Activated T-cell treated with anti-CD3 and anti-CD28 coated beads for 48 hours (primary cell): Measurements from ENCODE around the gene CDH22.

Experiments
- DNase-seq: peaks from one replicate; pipeline ENCODE4 v3.0.0-alpha.2; 2020; ENCODE audit warnings: low read depth

The CDH22 gene

DNA sequence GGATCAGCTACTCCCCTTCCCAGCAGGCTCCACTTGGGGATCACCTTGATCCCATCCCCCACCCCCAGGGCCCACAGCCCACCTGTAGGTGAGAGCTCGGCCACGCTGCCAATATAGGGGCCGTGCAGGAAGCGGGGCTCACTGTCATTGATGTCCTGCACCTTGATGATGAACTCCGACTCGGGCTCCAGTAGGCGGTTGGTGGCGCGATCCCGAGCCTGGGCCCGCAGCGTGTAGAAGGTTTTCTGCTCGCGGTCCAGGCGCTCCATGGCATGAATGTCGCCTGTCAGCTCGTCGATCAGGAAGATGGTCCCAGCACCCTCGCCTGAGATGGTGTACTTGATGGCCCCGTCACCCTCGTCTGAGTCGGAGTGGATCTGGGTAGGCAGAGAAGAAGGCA, 67.4 kb downstream of the CDH22 start:
- DNase-seq, result no peak

DNA sequence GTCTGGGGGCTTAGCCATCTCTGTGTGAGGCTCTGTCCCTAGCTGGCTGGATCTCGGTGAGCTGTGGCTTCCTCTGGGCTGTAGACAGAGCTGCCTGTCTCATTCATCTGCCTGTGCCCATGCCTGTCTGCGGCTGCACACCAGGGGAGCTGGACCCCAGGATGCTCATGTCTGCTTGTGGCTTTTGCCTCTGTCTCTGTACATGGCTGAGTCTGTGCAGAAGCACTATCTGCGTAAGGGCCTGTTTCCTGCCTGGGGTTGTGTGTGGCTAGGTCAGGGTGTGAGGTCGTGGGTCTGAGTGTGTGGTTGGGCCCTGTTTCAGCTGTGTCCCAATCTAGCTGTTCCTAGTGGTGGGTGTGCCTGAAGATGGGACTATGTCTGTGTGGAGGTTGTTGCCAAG, 68.2 kb downstream of the CDH22 start:
- DNase-seq, result no peak

DNA sequence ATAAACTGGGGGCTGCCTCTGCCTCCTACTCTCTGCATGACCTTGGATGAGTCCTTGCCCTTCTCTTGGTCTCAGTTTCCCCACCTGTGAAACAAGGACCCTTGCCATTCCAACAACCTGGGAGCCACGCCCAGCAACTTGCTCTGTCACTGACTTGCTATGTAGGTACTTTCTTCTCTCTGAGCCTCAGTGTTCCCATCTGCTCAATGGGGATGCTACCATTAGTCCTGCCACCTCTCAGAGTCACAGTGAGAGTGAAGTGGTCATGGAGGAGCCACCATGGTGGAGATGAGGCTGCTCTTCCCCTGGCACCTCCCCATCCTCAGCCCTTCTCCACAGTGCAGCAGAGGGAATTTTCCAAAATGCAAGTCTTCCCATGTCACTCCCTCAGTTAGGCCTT, 70.6 kb downstream of the CDH22 start:
- DNase-seq, result no peak

DNA sequence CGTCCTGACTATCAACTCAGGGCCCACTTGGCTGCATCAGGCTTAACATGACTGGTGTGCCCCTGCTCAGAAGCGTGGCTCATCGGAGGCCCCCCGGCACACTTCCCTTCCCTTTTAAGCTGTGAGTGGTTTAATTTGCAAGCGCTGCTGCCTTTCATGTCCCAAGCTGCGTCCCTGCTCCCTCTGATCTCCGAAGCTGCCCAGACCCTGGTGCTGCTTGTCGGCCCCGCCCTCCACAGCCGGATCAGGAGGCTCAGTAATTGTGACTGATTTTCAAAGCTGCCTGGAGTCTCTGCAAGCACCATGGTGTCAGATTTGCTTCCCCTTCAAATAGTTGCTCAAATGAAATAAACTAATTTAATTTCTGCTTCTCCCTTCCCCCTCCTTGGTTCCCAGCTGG, 71.1 kb downstream of the CDH22 start:
- no peak for DNase-seq

DNA sequence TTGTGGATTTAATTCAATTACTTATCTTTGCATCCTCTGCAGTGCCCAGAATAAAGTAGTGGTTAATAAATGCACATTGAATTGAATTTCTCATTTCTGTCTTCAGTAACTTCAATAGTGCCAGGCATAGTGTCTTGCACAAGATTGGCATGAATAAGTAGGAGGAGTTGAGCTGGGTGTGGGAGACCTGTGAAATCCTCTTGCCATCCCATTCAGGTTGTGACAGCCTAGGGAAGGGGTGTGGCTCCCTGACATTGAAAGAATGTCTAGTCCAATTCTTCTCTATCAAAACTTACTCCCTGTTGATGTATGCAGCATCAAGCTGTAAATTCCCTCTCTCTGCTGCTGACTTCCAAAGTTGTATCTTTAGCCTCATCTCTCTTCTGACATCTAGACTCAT, 73.2 kb downstream of the CDH22 start:
- no peak for DNase-seq

DNA sequence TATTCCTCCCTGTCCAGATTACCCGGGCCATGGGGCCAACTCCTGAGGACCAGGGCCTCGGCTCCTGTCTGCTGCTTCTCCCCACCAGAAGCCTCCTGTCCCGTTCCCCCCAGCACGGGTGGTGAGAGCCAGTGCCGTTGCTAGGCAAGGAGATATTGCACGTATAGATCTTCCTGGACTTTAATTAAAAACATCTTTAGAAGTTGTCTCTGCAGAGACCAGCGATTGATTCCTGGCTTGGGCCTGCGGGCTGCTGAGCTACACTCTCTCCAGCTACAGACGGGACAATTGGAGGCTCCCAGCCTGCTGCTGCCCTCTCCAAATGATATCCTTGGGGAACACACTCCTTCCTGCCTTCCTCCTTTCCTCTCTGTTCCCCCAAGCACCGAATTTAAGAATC, 74.6 kb downstream of the CDH22 start:
- DNase-seq, result no peak

DNA sequence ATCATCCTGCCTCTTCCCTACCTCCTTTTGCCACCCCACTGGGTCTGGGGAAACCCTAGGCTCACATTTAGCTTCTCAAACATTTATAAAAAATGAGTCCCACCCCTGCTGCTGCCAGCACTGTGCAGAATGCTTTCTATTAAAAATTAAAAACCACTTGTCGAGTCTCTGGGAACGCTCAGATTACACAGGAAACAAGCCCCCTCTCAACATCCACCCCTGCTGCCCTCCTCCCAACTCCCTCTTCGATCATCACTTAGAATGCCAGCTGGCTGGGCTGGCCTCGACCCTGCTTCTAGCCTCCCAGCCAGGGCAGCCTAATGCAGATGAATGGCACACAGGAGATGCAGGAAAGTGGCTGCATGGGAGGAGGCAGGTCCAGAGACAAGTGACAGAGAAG, 75.8 kb downstream of the CDH22 start:
- no peak for DNase-seq

DNA sequence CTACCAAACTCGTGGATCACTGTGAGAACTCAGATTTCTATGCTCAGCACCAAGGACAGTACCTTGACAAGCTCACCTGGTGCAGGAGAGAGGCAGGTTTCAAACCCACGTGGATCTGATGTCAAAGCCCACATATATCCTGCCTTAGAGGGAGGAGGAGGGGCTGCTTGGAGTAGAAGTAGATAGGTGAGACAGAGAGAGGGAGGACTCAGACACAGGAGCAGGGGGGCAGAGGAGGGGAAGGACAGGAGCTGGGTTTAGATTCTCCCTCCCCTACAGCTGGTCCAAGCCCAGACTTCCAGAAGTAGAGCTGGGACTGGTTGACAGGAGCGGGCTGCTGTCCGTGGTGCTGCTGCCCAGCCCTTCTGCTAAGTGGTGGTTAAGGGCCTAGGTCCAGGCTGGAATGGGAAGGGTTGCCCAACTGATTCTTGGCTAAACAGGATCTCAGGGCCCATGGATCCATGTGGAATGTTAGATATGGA, 77.5 kb downstream of the CDH22 start:
- no peak for DNase-seq

DNA sequence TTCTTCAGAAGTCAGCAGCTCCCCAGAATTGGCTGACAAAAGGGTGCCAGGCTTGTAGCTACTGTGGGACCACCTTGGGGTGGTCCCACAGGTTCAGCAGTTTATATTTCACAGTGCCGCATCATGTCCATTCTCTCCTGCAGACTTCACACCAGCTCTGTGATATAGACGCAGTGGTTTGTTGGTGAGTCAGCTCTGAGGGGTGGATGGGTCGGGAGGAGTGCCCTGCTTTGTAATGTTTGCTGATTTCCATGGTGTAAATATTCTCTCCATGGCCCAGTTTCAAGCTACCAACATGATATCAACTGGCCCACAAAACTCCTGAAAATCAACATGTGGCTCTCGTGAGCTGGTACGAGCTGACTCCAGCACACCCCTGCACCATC, 78.2 kb downstream of the CDH22 start:
- DNase-seq, result no peak

DNA sequence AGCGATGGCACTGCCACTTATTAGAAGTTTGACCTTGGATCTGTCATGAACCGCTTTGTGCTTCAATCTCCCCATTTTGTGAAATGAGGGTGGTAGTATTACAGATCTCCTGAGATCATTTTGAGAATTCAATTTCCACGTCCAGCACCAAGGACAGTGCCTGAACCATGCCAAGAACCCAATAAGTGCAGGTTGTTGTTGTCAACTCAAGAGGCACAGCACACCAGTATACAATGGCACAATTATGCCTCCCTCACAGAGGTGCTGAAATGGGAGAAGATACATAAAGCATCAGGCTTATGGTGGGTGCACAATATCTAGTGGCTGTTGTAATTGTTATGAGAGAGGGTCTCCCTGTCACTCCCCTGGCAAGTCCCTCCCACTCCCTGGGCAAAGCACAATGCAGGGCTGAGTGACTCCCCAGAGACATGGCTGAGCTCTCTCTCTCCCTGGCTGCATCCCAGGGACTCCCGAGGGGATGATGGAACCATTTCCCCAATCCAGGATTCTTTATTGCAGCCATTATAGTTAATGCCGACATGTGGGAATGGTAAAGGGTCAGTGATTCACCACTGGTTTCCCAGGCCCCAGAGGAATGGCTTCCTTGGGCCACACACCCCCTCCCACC, 78.7 kb downstream of the CDH22 start:
- DNase-seq, result no peak

DNA sequence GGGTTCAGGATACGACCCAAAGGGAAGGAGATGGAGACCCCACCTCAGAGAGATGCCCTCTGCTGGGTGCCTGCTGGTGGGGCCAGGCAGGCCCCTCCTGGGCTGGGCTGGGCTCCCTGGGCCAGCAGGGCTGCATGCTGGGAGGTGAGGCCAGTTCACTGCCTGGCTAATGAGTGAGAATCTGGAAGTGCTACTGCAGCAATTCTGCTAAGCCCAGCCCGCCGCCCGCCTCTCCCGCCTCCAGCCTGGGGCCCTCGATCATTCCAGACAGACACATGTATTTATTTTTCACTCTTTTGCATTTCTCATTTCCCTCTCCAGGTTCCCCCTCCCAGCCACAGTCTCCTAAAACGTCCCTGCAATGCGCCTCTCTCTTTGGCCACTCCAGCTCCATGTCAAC, 79.6 kb downstream of the CDH22 start:
- DNase-seq, result no peak

DNA sequence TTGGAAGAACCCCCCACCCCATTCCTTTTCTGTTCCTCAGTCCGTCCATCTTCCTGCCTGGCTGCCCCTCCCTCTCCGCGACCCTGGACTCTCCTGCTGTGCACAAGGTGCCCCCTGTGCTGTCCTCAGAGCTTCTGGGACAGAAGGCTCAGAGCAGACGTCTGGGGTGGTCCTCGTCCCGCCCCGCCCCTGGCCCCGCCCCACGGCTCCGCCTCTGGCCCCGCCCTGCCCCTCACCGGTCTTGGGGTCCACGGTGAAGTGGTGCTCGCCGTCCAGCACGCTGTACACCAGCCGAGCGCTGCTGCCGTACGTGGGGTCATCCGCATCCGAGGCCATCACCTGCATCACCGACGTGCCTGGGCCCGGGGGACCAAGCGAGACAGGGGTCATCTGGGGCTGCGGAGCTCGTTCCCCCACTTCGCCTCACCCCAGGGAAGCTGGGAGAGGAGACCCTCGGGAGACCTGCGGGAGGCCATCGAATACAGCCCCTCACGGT, 81.0 kb downstream of the CDH22 start:
- DNase-seq, result no peak

DNA sequence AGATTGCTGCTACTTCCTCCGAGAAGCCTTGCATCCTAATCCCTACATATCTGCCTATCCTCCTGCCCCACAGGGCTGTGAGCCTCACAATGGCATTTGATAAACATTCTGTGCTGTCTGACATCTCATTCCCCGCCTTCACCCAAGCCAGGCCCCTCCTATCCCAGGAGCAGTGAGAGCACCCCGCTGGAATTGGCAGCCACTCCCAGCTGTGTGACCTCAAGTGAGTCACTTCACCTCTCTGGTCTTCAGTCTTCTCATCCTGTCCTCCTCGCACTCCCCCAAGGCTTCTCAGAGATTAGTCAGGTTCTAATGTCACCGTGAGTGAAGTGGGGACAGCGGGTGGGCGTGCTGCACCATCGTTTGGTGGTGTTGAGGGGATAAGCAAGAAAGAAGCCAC, 81.7 kb downstream of the CDH22 start:
- DNase-seq, result no peak

DNA sequence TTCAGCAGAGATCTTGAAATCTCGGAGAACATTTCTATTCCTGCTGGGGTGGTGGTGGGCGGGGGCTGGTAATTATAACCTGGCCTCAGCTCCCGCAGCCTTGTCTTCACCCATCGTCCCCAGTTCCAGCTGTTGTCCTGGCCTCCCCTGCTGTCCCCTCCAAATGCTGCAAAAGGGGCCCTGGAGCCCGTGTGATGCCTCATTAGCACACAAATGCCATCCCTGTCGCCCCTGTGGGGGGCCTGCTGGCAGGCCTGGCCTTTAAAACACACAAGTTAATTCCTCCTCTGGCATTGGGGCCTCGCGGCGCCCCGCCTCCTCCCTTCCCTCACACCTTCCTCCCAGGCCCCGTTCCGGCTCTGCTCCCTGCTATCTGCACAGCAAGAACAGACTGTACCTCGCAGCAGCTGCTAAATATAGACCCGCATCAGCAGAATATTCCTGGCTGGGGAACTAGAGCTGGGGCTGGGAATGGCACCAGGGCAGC, 85.7 kb downstream of the CDH22 start:
- no peak for DNase-seq

DNA sequence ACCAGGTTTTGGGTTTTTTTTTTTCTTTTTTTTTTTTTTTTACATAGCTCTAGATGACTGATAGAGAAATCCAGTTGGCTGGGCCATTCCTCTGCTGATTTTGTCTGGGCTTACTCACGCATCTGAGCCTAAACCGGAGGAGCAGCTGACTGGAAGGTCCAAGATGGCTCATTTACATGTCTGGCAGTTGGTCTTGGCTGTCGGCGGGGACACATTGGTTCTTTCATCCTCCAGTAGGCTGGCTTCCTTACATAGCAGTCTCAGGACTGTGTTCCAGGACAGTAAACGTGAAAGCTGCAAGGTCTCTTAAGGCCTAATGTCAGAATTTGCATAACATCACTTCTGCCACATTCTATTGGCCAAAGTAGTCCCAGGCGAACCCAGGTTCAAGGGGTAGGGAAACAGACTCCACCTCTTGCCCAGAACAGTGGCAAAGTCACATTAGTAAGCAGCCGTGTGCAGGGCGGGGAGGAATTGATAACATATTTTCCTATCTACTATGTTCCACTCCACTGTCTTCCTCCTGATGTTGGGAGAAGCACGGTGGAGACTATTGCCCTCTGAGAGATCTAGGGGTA, 87.0 kb downstream of the CDH22 start:
- DNase-seq, result no peak

DNA sequence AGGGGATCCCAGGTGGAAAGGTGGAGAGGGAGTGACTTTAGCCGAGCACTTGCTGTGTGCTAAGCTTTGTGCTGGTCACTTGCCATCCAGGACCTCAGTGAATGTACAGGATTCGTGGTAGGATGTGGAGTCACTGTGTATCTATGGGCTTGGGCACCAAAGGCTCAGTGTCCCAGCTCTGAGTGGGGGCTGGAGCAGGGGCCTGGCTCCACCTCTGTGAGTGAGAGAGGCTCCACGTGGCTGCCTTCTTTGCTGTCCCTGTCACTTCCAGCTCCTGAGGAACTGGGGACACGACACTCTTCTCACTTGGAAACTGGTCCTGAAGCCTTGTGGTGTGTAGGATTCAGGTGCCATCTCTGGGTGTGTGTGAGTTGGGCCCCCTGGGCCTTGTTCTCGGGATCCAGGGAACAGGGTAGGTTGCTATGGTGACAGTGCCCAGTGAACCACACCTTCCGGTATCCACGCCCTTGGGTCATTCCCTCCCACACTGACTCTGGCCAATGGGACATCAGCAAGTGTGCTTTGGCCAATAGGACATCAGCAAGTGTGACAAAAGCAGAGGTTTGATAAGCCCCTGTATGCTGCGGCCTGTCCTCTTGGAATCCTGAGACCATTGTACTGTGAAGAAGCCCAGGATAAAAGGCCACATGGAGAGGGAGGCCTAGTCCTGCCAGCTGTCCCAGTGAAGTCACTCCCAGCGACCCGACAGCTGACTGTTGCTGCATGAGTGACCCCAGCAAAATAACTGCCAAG, 87.7 kb downstream of the CDH22 start:
- DNase-seq, result no peak

DNA sequence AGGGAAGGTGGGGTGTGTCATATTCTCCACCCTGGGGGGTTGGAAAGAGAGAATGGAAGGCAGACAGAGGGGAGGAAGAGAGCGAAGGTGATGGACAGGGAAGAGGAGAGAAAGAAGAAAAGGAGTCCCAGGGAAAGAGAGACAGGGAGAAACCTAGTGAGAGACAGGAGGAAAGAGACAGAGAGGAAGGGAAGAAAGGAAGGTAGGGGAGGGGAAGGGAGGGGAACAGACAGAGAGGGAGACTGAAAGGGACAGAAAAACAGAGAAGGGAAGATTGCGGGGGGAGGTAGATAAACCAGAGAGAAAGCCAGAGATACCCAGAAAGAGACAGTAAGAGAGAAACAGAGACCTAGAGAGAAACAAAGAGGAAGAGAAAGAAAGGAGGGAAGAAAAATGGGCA, 88.4 kb downstream of the CDH22 start:
- no peak for DNase-seq

DNA sequence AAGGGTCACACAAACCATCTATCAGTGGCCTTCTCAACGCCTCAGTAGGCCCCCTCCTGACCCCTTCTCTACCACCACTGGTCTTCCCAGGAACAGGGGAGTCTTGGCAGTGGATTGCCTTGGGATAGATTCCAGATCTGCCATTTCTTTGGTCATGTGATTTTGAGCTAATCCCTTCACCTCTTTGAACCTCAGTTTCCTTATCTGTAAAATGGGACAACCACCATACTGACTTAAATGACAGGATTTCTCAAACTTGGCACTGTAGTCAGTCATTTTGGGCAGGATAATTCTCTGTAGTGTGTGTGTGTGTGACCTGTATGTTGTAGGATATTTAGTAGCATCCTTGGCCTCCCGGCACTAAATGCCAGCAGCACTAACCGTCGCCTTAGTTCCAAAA, 89.1 kb downstream of the CDH22 start:
- DNase-seq, result no peak

DNA sequence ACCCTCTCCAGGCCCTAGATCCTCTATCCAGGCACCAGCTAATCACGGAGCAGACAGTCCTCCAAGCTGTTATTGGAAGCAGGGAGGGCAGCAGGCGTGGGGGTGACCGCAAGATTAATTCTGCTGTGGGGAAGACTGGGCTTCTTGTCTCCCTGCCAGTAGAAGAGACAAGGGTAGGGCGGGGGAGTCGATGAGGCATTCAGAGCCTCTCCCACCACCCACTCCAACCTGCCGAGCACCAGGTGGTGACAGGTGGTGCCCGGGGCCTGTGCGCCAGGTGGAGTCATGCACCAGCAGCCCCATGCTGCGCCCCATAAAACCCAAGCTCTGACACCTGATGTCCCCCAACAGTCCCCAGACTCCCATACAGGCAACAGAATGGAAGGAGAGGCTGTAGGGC, 89.6 kb downstream of the CDH22 start:
- no peak for DNase-seq

DNA sequence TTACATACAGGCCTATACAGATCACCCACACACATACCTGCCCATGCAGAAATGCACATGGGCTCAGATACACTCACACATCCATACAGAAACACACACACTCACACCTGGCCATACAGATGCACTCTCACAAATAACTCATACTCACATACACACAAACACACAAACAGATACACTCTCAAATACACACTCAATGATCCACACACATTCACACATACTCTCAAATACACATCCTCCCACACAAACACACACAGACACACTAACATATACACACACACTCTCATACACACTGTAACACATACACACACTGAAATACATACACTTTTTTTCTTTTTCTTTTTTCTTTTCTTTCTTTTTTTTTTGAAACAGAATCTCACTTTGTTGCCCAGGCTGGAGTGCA, 90.7 kb downstream of the CDH22 start:
- DNase-seq, result no peak

DNA sequence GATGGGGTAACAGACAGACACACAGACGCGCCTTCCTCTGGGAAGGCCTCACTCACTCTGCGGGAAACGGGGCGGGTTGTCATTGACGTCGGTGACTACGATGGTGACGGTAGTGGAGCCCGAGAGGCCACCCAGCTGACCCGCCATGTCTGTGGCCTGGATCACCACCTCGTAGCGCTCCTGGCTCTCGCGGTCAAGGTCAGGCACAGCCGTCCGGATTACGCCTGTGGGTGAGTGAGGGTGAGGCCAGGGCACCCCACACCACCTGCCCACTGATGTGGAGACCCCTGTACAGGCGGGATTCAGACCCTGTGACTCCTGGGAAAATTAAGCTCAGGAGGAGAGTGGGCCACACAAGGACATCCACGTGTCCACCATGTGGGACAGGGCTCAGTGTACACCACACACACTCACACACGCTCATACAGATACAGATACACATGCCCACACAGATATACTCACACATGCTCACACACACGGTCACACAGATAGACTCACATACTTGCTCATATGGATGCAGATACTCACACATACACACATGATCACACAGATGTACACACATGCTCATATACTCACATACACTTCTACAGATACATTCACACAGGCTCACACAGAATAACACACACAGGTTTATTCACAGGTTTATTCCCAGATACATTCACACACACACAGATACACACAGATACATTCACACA, 91.4 kb downstream of the CDH22 start:
- no peak for DNase-seq

DNA sequence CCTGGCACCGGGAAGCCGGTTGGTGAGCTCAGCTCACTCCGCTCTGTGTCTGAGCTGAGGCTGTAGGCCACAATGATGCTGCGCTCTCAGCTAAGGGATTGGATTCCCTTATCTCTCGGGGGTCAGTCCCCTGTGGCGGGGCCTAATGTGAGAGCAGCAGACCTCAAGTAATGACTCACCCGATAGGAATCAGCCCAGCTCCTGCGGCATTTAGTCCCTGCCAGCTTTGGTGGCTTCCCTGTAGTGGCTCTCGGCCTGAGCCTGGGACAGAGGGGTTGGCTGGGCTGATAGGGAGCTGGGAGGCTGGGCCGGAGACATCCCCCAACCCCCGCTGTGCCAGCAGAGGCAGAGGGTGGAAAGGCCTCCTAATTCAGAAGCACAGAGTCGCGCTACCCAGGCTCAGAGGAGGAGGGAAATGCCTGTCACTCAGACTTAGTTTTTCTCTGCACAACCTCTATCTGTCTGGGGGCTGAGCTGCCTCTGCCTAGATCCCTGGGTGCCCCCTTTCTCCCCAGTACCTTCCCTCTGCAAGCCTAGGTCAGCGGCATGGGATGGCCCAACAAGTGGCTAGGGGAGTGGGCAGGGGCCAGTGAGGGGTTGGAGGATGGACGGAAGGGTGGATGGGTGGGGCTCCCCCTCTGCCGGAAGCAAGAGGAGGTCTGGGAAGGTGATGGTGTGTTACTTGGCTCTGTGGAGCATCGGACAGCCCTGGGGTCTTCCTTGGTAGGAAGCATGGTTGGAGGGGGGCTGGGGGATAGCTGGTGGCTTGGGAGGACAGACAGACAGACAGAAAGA, 92.2 kb downstream of the CDH22 start:
- no peak for DNase-seq
